GM12872 (cell line): ENCODE results near the gene SNX8.

ENCODE experiments used
- CTCF ChIP-seq: IDR thresholded peaks from 3 replicates; pipeline ENCODE4 v1.5.1; 2011; ENCODE audit warnings: low read depth, mild to moderate bottlenecking, low read length, moderate library complexity; ENCODE audit not compliant: insufficient read depth

The SNX8 gene, protein sequence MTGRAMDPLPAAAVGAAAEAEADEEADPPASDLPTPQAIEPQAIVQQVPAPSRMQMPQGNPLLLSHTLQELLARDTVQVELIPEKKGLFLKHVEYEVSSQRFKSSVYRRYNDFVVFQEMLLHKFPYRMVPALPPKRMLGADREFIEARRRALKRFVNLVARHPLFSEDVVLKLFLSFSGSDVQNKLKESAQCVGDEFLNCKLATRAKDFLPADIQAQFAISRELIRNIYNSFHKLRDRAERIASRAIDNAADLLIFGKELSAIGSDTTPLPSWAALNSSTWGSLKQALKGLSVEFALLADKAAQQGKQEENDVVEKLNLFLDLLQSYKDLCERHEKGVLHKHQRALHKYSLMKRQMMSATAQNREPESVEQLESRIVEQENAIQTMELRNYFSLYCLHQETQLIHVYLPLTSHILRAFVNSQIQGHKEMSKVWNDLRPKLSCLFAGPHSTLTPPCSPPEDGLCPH

DNA sequence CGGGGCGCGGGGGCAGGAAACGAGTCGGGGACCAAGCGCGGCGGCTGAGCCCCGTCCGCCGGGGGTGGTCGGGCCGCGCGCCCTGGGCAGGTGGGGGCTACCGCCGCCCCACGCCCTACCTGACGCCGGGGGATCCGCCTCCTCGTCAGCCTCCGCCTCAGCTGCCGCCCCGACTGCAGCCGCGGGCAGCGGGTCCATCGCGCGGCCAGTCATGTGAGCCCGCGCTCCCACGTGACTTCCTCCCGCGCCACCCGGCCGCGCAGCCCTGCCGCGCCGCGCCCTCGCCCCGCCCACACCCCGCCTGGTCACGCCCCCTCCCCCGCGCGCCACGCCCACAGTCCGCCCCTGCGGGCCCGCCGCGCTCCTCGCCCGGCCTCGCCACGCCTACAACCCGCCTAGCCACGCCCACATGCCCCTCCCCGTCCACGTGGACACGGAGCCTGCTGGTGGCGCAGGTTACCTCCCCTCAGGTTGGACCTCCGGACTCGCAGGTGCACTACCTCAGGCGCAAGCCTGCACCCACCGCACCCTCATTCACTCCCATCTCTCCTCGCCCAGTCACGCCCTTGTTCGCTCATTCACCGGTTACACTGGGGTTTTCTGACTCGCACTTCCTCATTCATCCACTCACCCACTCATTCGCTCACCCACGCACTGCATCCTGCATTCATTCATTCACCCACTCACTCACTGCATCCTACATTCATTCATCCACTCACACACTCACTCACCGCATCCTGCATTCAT lies at the start of gene SNX8:
Gene SNX8, minus strand, starts transcription at position 233 of the 747 bp plus-strand sequence. Its CDS starts 20 bp downstream, at position 213.
- no peak for TF ChIP-seq CTCF

- TF ChIP-seq CTCF = no peak
These were observed 48.3 kb upstream of the SNX8 start for GRCh38 chr7:2362385-2363088.

GRCh38 chr7:2360796-2361195 lies 46.6 kb upstream of the SNX8 start:
- TF ChIP-seq CTCF = no peak

GRCh38 chr7:2359610-2360009 lies 45.4 kb upstream of the SNX8 start:
- no peak for TF ChIP-seq CTCF

GRCh38 chr7:2358968-2359527 lies 44.8 kb upstream of the SNX8 start:
- TF ChIP-seq CTCF = no peak

DNA sequence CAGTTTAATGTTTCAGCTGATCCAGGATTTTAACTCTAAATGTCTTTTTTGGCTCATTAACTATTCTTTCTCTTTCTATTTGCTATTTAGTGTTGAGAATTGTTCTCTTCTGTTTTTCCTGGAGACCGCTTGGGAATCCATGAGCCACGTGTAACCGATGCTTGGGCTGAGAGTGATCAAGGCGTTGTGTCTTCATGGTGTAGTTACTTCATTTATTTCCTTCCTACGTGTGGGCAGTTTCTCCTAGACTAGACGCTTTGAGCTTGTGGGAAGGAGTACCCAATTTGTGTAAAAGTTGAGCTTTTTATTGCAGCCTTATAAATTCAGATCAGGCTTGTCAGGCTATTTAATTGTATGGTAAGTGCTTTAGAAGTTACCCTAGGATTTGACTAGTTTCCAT lies 43.3 kb upstream of the SNX8 start:
- no peak for TF ChIP-seq CTCF

DNA sequence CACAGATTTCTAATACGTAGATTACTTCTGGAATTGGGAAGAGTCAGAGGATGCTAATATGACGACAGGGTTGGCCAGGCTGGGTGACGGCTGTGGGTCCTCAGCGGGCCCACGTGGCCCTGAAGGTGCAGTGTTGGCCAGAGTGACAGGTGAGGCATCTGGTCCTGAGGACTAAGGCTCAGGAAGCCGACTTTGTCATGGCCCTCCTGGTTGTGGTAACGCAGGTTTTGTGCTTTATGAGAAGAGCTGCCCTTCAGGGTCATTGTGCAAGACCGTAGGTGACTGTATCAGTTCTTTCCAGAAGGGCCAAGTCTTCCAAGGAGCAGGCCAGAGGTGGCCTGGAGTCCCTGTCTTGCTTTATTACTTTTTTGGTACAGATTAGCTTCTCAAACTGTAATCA lies 42.9 kb upstream of the SNX8 start:
- TF ChIP-seq CTCF = no peak
